ENCODE data around the gene EPHB4.
A peak's percentile ranks its signal among the peaks of the same experiment; 100 is the strongest.

The EPHB4 gene

GRCh38 chr7:100854146-100854895 is 27.0 kb upstream of the EPHB4 start:
- no peak for DNase-seq

- peak; percentile 82 for DNase-seq
Observed at GRCh38 chr7:100852048-100852872, 24.9 kb upstream of the EPHB4 start, which contains the start of gene SLC12A9. Gene SLC12A9, plus strand, starts transcription at chr7:100852713. Its CDS starts 1,485 bp downstream, at chr7:100854198.

GRCh38 chr7:100847360-100847759 is 20.0 kb upstream of the EPHB4 start:
- no peak for DNase-seq

GRCh38 chr7:100840470-100841100 is 13.3 kb upstream of the EPHB4 start:
- DNase-seq = no peak

- DNase-seq = no peak
Observed at GRCh38 chr7:100839361-100839760, 12.0 kb upstream of the EPHB4 start.

GRCh38 chr7:100837099-100837836 is 9.9 kb upstream of the EPHB4 start:
- DNase-seq = no peak

GRCh38 chr7:100836812-100837098 is 9.4 kb upstream of the EPHB4 start:
- DNase-seq = no peak

GRCh38 chr7:100835903-100836811 is 8.8 kb upstream of the EPHB4 start:
- no peak for DNase-seq

- no peak for DNase-seq
Observed at GRCh38 chr7:100832281-100832633, 4.9 kb upstream of the EPHB4 start.

- DNase-seq = no peak
Observed at GRCh38 chr7:100830396-100830795, 3.1 kb upstream of the EPHB4 start.

- no peak for DNase-seq
Observed at GRCh38 chr7:100829150-100829716, 1.9 kb upstream of the EPHB4 start.

GRCh38 chr7:100826514-100827329 is 601 bp downstream of the EPHB4 start:
- DNase-seq = no peak

- no peak for DNase-seq
Observed at GRCh38 chr7:100825751-100826513, 1.4 kb downstream of the EPHB4 start.

- no peak for DNase-seq
Observed at GRCh38 chr7:100825215-100825671, 2.1 kb downstream of the EPHB4 start.

- DNase-seq = no peak
Observed at GRCh38 chr7:100824499-100825214, 2.7 kb downstream of the EPHB4 start.

GRCh38 chr7:100823534-100823933 is 3.8 kb downstream of the EPHB4 start:
- no peak for DNase-seq

GRCh38 chr7:100823140-100823525 is 4.2 kb downstream of the EPHB4 start:
- DNase-seq = no peak

GRCh38 chr7:100822236-100823139 is 4.8 kb downstream of the EPHB4 start:
- no peak for DNase-seq

All from NK-92 treated with Interleukin-12 subunit alpha and Interleukin-12 subunit beta, amount 100 ng/mL, for 24 hours (cell line).